K562 (cell line): ENCODE measurements around the gene SPNS2. TPM values are rescaled to one million over a fixed set of nuclear protein-coding genes. Genes with fewer than 3 reads are reported as not detected.

Source experiments
- ATAC-seq: fragments of 200-7000 bp; cut with Tn5 transposase; 3 replicates; pipeline ENCODE4 v1.9.1; 2020; ENCODE audit warnings: moderate library complexity
- BruUV-seq: library from RNA; stranded (reverse); fragments of 400-500 nt; replicated peaks from 2 replicates; lab custom pipeline; 2021; lab: Mats Ljungman, UMichigan
- CTCF ChIA-PET: fragments of 300-600 bp; formaldehyde crosslinking; extraction: SDS; loops from one replicate; lab custom pipeline; 2021; ENCODE audit warnings: low intra/inter-chr PET ratio; lab: Yijun Ruan, JAX
- POLR2A ChIA-PET: fragments of 300-600, 350-650 bp; sonication (Branson Sonifier 250); formaldehyde crosslinking; extraction: SDS; loops from one replicate; lab custom pipeline; 2021; ENCODE audit warnings: antibody characterized with exemption, inconsistent platforms; lab: Yijun Ruan, JAX
- DNase-seq, 4 experiments: peaks; one replicate each; pipeline versions ENCODE4 v3.0.0 to v3.0.0-alpha.2; 2011 to 2018; ENCODE audit warnings: low spot score in 3 of 4, mixed read lengths in 3 of 4; ENCODE audit errors: extremely low read depth in 1 of 4
- FAIRE-seq: peaks from 2 replicates; lab custom pipeline; 2011; peaks lifted over from hg19 to GRCh38; lab: Jason Lieb, UNC
- H2AFZ ChIP-seq: 2 replicates; pipeline ENCODE4 v1.6.0; 2011; ENCODE audit warnings: low read depth, low read length, control low read depth, inconsistent platforms
- H3K27ac ChIP-seq: fragments of 200-600 bp; 3 replicates; pipeline ENCODE4 v1.8.0; 2011; ENCODE audit warnings: low read depth, mild to moderate bottlenecking, control low read depth, inconsistent platforms, low read length, moderate library complexity, mixed read lengths; ENCODE audit errors: extremely low read depth
- H3K27me3 ChIP-seq, 2 experiments: fragments of 300-600 bp in 1 of 2; 2 replicates in 1 of 2; 3 replicates in 1 of 2; pipeline versions ENCODE4 v1.6.0 to v1.8.0; 2011; ENCODE audit warnings: inconsistent platforms in 2 of 2, low read length in 2 of 2, mild to moderate bottlenecking in 1 of 2, mixed read lengths in 1 of 2, moderate library complexity in 1 of 2; ENCODE audit not compliant: control insufficient read depth in 2 of 2, insufficient read depth in 2 of 2
- H3K36me3 ChIP-seq: fragments of 300-600 bp; 3 replicates; pipeline ENCODE4 v1.8.0; 2011; ENCODE audit warnings: mild to moderate bottlenecking, low read length, inconsistent platforms; ENCODE audit not compliant: control insufficient read depth, insufficient read depth
- H3K4me1 ChIP-seq, 2 experiments: fragments of 200-600 bp in 1 of 2; replicated peaks in 1 of 2; 2 replicates in 1 of 2; 3 replicates in 1 of 2; pipeline versions ENCODE4 v1.5.1 to v1.8.0; 2011; ENCODE audit warnings: inconsistent platforms in 2 of 2, low read length in 2 of 2, mild to moderate bottlenecking in 1 of 2, mixed read lengths in 1 of 2, moderate library complexity in 1 of 2; ENCODE audit not compliant: control insufficient read depth in 2 of 2, insufficient read depth in 2 of 2
- H3K4me2 ChIP-seq: 2 replicates; pipeline ENCODE4 v1.6.1; 2011; ENCODE audit warnings: low read length, control low read depth, inconsistent platforms, mixed read lengths; ENCODE audit not compliant: insufficient read depth
- H3K4me3 ChIP-seq: fragments of 200-600 bp; sonication (generic), shearing (Covaris generic); 2 replicates; pipeline ENCODE4 v1.5.1; 2016; ENCODE audit warnings: control low read depth, inconsistent platforms
- H3K79me2 ChIP-seq: fragments of 200-600 bp; 3 replicates; pipeline ENCODE4 v1.8.0; 2011; ENCODE audit warnings: low read length, inconsistent platforms; ENCODE audit not compliant: control insufficient read depth, insufficient read depth
- H3K9ac ChIP-seq, 2 experiments: 2 replicates each; pipeline versions ENCODE4 v1.6.0 to v1.6.1; 2011; ENCODE audit warnings: low read depth in 2 of 2, low read length in 2 of 2, control low read depth in 1 of 2, inconsistent platforms in 1 of 2, mild to moderate bottlenecking in 1 of 2, mixed read lengths in 1 of 2; ENCODE audit not compliant: insufficient read depth in 1 of 2
- H3K9me1 ChIP-seq: one replicate; pipeline ENCODE4 v1.6.0; 2011; ENCODE audit warnings: inconsistent platforms, mild to moderate bottlenecking, low read length, moderate library complexity; ENCODE audit not compliant: control insufficient read depth, insufficient read depth
- H3K9me3 ChIP-seq: replicated peaks from 2 replicates; pipeline ENCODE4 v1.5.1; 2011; ENCODE audit warnings: low read depth, low read length, inconsistent platforms; ENCODE audit not compliant: control insufficient read depth, insufficient read depth
- H4K20me1 ChIP-seq: replicated peaks from 2 replicates; pipeline ENCODE4 v1.6.1; 2011; ENCODE audit warnings: low read length, inconsistent platforms, mixed read lengths; ENCODE audit not compliant: control insufficient read depth, insufficient read depth
- CCAR2 ChIP-seq: fragments of 200-400 bp; formaldehyde crosslinking; IDR thresholded peaks from 2 replicates; pipeline ENCODE4 v1.6.1; 2017; ENCODE audit warnings: mild to moderate bottlenecking, low read depth, low read length
- HDAC8 ChIP-seq: fragments of 450-650 bp; IDR thresholded peaks from 2 replicates; pipeline ENCODE4 v1.6.1; 2016; ENCODE audit warnings: mild to moderate bottlenecking, missing genetic modification characterization, moderate library complexity, missing compliant biosample characterization
- MYC ChIP-seq, 2 experiments: fragments of 250-450 bp in 1 of 2; sonication (Bioruptor Pico) in 1 of 2; IDR thresholded peaks; 2 replicates each; pipeline versions ENCODE4 v1.5.1 to v1.6.1; 2012 to 2021; ENCODE audit warnings: low read depth in 2 of 2, borderline replicate concordance in 1 of 2, improper control_type of control experiment in 1 of 2, low read length in 1 of 2, mild to moderate bottlenecking in 1 of 2, moderate library complexity in 1 of 2
- NR2C1 ChIP-seq, 2 experiments: fragments of 450-650 bp; IDR thresholded peaks; 2 replicates each; pipeline ENCODE4 v1.6.1; 2017; ENCODE audit warnings: mild to moderate bottlenecking in 2 of 2, antibody characterized with exemption in 1 of 2, inconsistent platforms in 1 of 2, missing compliant biosample characterization in 1 of 2, missing genetic modification characterization in 1 of 2
- POLR2G ChIP-seq: fragments of 200-400 bp; formaldehyde crosslinking; IDR thresholded peaks from 2 replicates; pipeline ENCODE4 v1.6.1; 2017; ENCODE audit warnings: low read depth, mild to moderate bottlenecking, antibody characterized with exemption, low read length, moderate library complexity
- RBFOX2 ChIP-seq: fragments of 200-400 bp; formaldehyde crosslinking; IDR thresholded peaks from 2 replicates; pipeline ENCODE4 v1.6.1; 2017; ENCODE audit warnings: low read depth, mild to moderate bottlenecking, low read length, moderate library complexity
- WHSC1 ChIP-seq: IDR thresholded peaks from one replicate; pipeline ENCODE4 v1.6.1; 2012; ENCODE audit warnings: low read length, control low read depth, inconsistent platforms
- ZNF197 ChIP-seq: fragments of 200-800 bp; sonication (Bioruptor generic); IDR thresholded peaks from 2 replicates; pipeline ENCODE4 v1.6.1; 2016; ENCODE audit warnings: low read depth, missing genetic modification characterization, missing compliant biosample characterization
- WGBS: fragments of 100-300 bp; shearing (Covaris generic); methylation state at CpG from one replicate; pipeline ENCODE4 v1.1.6; 2016; ENCODE audit warnings: low coverage, mixed read lengths; ENCODE audit not compliant: insufficient coverage; ENCODE audit errors: missing lambda C conversion rate; 5-methylcytosine and 5-hydroxymethylcytosine counted together
- in situ Hi-C: fragments of 300-500 bp; cut with MboI; formaldehyde crosslinking; loops from 4 replicates; pipeline ENCODE4 v1.15.0; 2018; ENCODE audit warnings: inconsistent platforms, mixed read lengths
- intact Hi-C: fragments of 100-400 bp; cut with micrococcal nuclease; formaldehyde crosslinking; loops from 2 replicates; pipeline ENCODE4 v1.14.2; 2022
- polyA plus RNA-seq, 8 experiments: library from polyadenylated mRNA; depleted of rRNA in 4 of 8; stranded (reverse) in 5 of 8; unstranded in 3 of 8; fragments of >200 nt; fragmentation: Nextera tagmentation in 2 of 8; fragmentation: Illumina TruSeq in 1 of 8; extraction: Ambion mirVana in 2 of 8; extraction: Trizol in 1 of 8; gene quantifications; 2 replicates each; pipeline versions ENCODE4 v1.2.1 to v1.2.3, GENCODE V29; 2011 to 2014; ENCODE audit warnings: inconsistent platforms in 1 of 8, missing spikeins in 1 of 8
- total RNA-seq, 7 experiments: library from RNA; depleted of rRNA in 6 of 7; stranded (reverse); fragments of >200 nt in 6 of 7; fragmentation: Illumina TruSeq in 2 of 7; extraction: Trizol in 2 of 7; gene quantifications; 2 replicates each; pipeline versions ENCODE4 v1.2.1 to v1.2.3, GENCODE V29; 2011 to 2021; ENCODE audit warnings: low replicate concordance in 1 of 7

The SPNS2 gene
- total and polyA plus RNA-seq, 9 of the 15 experiments (the other 6 are each of a cell fraction or from before 2014, with no cell fraction given) = 0.06 TPM; not detected in 8

- no peak for TF ChIP-seq HDAC8 (tag)
- no peak for TF ChIP-seq ZNF197 (CRISPR knock-in tag)
These were observed 48.6 kb downstream of the SPNS2 start (continued) for GRCh38 chr17:4547118-4547906.

DNA sequence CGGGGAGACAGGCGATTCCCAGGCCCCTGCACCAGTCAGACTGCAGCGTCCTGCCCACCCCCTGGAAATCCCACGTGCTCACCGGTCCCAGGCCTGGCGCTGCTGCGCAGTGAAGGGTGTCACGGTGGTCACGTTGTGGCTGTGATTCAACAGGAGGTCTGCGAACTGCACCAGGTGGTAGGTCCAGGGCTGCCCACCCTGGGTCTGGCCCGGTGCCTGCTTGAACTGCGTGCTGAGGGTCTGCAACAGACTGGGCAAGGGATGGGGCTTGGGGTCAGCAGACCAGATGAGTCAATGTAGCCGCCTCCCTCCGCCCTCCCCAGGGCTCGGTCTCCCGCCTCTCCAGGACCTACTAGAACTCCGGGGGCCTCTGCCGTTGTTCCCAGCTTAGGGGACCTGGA, 49.4 kb downstream of the SPNS2 start:
- Histone ChIP-seq H3K27ac (no peak overlapping the region), H3K9ac (peak overlapping the region in 1 of 2 experiments; percentile 35; a peak in 1 of 4 replicates), H3K27me3 (no peaks in the 10 kb centered on the region), H3K9me3 (no peaks in the 10 kb centered on the region), H3K36me3 (peaks cover 90% of the 10 kb centered on the region; the same call in 2 of the 3 replicates), H3K4me2 (no peak overlapping the region), H2AFZ (no peak overlapping the region), H3K4me1 (peaks cover 0 to 44% of the 10 kb centered on the region in 2 experiments; a peak in 2 of 5 replicates), H4K20me1 (no peaks in the 10 kb centered on the region), H3K4me3 (no peak overlapping the region), H3K9me1 (no peaks in the 10 kb centered on the region), H3K79me2 (peaks cover 12% of the 10 kb centered on the region)
- CTCF ChIA-PET = no interaction called here
- no peak for TF ChIP-seq MYC (IDR thresholded peaks at IDR 0.05; ENCODE audit: low read depth, low read length)
- TF ChIP-seq MYC (CRISPR knock-in tag; IDR thresholded peaks at IDR 0.05; ENCODE audit: borderline replicate concordance, low read depth) = no peak
- peak; percentile 60 for TF ChIP-seq RBFOX2
- no peak for TF ChIP-seq NR2C1 (IDR thresholded peaks at IDR 0.05)
- TF ChIP-seq NR2C1 (tag; IDR thresholded peaks at IDR 0.05) = no peak
- peak; percentile 54 for TF ChIP-seq POLR2G
- no peak for TF ChIP-seq WHSC1
- TF ChIP-seq CCAR2 = no peak
- POLR2A ChIA-PET = interaction anchor here (0.7 kb wide), 1 partner anchor 112 kb away, joined by 3 read pairs; no protein-coding TSS in a partner anchor
- WGBS = 97% methylated on average over 7 of the region's 18 CpGs
- in situ Hi-C loops (no loop called here), intact Hi-C loops (no loop called here)
- BruUV-seq = no TSS peak
- no peak for ATAC-seq
- no peak for DNase-seq
- FAIRE-seq = no peak
